Neural crest cell (in vitro differentiated cells): ENCODE results near the gene CTIF. TPM values are rescaled to one million over a fixed set of nuclear protein-coding genes. Genes with fewer than 3 reads are reported as not detected.

ENCODE experiments used
- DNase-seq: peaks from one replicate; pipeline ENCODE4 v3.0.0; 2021; ENCODE audit warnings: low read depth, mixed read lengths, low spot score
- H3K27ac Mint-ChIP-seq: one replicate; pipeline ENCODE4 v1.8.0; 2021; ENCODE audit warnings: mild to moderate bottlenecking, mixed read lengths; ENCODE audit not compliant: unreplicated experiment
- H3K27me3 Mint-ChIP-seq: 2 replicates; pipeline ENCODE4 v1.8.0; 2021; ENCODE audit warnings: low read depth, mild to moderate bottlenecking, mixed read lengths
- H3K36me3 Mint-ChIP-seq: 2 replicates; pipeline ENCODE4 v1.8.0; 2021; ENCODE audit warnings: low read depth, mild to moderate bottlenecking, mixed read lengths
- H3K4me1 Mint-ChIP-seq: 2 replicates; pipeline ENCODE4 v1.8.0; 2021; ENCODE audit warnings: mixed read lengths
- H3K4me3 Mint-ChIP-seq: one replicate; pipeline ENCODE4 v1.8.0; 2021; ENCODE audit warnings: mild to moderate bottlenecking, mixed read lengths
- H3K9me3 Mint-ChIP-seq: 2 replicates; pipeline ENCODE4 v1.8.0; 2021; ENCODE audit warnings: mixed read lengths
- CTCF ChIP-seq: fragments of 200-600 bp; sonication (generic); conservative IDR thresholded peaks from 2 replicates; pipeline ENCODE4 v1.5.0; 2021; ENCODE audit warnings: antibody characterized with exemption, mild to moderate bottlenecking
- total RNA-seq: library from RNA; stranded (reverse); gene quantifications from 2 replicates; pipeline ENCODE4 v1.2.1, GENCODE V29; 2021

CTIF gene
- total RNA-seq, 1 donor from 2014 or later = 52.6 TPM

- TF ChIP-seq CTCF = no peak
- peaks cover 21% of the 10 kb centered on the region for H3K4me1 Mint-ChIP-seq
- H3K36me3 Mint-ChIP-seq = no peaks in the 10 kb centered on the region
- no peaks in the 10 kb centered on the region for H3K9me3 Mint-ChIP-seq
- no peak overlapping the region for H3K27ac Mint-ChIP-seq
- DNase-seq = no peak
- no peaks in the 10 kb centered on the region for H3K27me3 Mint-ChIP-seq
- H3K4me3 Mint-ChIP-seq = no peak overlapping the region
These were observed 275.8 kb downstream of the CTIF start for GRCh38 chr18:48814490-48815178.

- TF ChIP-seq CTCF = no peak
- Mint-ChIP-seq H3K4me1 (peaks cover 23% of the 10 kb centered on the region), H3K9me3 (no peaks in the 10 kb centered on the region), H3K36me3 (peaks cover under 1% of the 10 kb centered on the region), H3K4me3 (no peak overlapping the region), H3K27me3 (no peaks in the 10 kb centered on the region), H3K27ac (no peak overlapping the region)
- no peak for DNase-seq
These were observed 276.3 kb downstream of the CTIF start for GRCh38 chr18:48815179-48815515.

GRCh38 chr18:48815581-48816324 lies 276.9 kb downstream of the CTIF start:
- H3K4me3 Mint-ChIP-seq = no peak overlapping the region

GRCh38 chr18:48816554-48816953 lies 277.7 kb downstream of the CTIF start:
- Mint-ChIP-seq H3K27ac (no peak overlapping the region), H3K36me3 (peaks cover 8% of the 10 kb centered on the region), H3K4me1 (peaks cover 23% of the 10 kb centered on the region), H3K4me3 (no peak overlapping the region), H3K27me3 (no peaks in the 10 kb centered on the region), H3K9me3 (no peaks in the 10 kb centered on the region)
- TF ChIP-seq CTCF = no peak
- no peak for DNase-seq

More at GRCh38 chr18:48815581-48816324, 276.9 kb downstream of the CTIF start:
- DNase-seq = no peak
- Mint-ChIP-seq H3K27ac (no peak overlapping the region), H3K4me1 (peaks cover 23% of the 10 kb centered on the region), H3K9me3 (no peaks in the 10 kb centered on the region), H3K27me3 (no peaks in the 10 kb centered on the region), H3K36me3 (peaks cover 3% of the 10 kb centered on the region)
- no peak for TF ChIP-seq CTCF

DNA sequence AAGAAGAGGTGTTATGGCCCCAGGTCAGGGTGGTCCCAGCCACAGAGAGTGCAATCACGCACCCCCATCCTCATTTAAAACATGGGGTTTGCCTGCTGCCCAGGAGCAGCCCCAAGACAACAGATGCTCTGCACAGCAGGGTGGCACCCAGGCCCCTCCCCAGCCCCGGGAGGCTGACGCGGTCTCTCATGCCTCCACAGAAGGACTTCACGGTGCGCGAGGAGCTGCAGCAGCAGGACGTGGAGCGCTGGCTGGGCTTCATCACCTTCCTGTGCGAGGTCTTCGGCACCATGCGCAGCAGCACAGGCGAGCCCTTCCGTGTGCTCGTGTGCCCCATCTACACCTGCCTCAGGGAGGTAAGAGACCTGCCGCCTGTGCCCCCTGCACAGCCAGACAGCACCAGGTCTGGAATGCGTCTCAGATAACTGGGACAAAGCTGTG lies 278.2 kb downstream of the CTIF start:
- Mint-ChIP-seq H3K27me3 (no peaks in the 10 kb centered on the region), H3K27ac (no peak overlapping the region), H3K4me3 (no peak overlapping the region), H3K36me3 (peaks cover 8% of the 10 kb centered on the region), H3K9me3 (no peaks in the 10 kb centered on the region), H3K4me1 (peaks cover 23% of the 10 kb centered on the region)
- TF ChIP-seq CTCF = no peak
- no peak for DNase-seq
